BE2C (cell line): Measurements from ENCODE around the gene EEPD1.

ENCODE experiments used
- DNase-seq: peaks from one replicate; pipeline ENCODE4 v3.0.0-alpha.2; 2020
- H3K27me3 ChIP-seq: fragments of 250-450 bp; sonication (Bioruptor Pico); 2 replicates; pipeline ENCODE4 v1.5.1; 2020; ENCODE audit warnings: mild to moderate bottlenecking
- H3K36me3 ChIP-seq: fragments of 250-450 bp; sonication (Bioruptor Pico); 2 replicates; pipeline ENCODE4 v1.5.1; 2020; ENCODE audit warnings: mild to moderate bottlenecking
- H3K4me1 ChIP-seq: fragments of 250-450 bp; sonication (Bioruptor Pico); 2 replicates; pipeline ENCODE4 v1.5.1; 2020
- H3K4me3 ChIP-seq: 2 replicates; pipeline ENCODE4 v1.5.1; 2011; ENCODE audit warnings: low read depth, low read length
- H3K9me3 ChIP-seq: fragments of 250-450 bp; sonication (Bioruptor Pico); 2 replicates; pipeline ENCODE4 v1.5.1; 2020
- CTCF ChIP-seq: IDR thresholded peaks from 2 replicates; pipeline ENCODE4 v1.5.1; 2012; ENCODE audit warnings: mild to moderate bottlenecking, low read depth, low read length

The EEPD1 gene

GRCh38 chr7:36204929-36205635 is 52.0 kb downstream of the EEPD1 start:
- Histone ChIP-seq H3K4me3 (no peak overlapping the region), H3K9me3 (no peaks in the 10 kb centered on the region), H3K4me1 (peaks cover 14% of the 10 kb centered on the region), H3K27me3 (no peaks in the 10 kb centered on the region), H3K36me3 (no peaks in the 10 kb centered on the region)
- TF ChIP-seq CTCF: no peak
- DNase-seq: no peak

- H3K36me3 ChIP-seq: no peaks in the 10 kb centered on the region
- no peaks in the 10 kb centered on the region for H3K9me3 ChIP-seq
- TF ChIP-seq CTCF: no peak
- H3K27me3 ChIP-seq: no peaks in the 10 kb centered on the region
- no peak overlapping the region for H3K4me3 ChIP-seq
- DNase-seq: no peak
- peaks cover 14% of the 10 kb centered on the region for H3K4me1 ChIP-seq
These were observed 52.7 kb downstream of the EEPD1 start for GRCh38 chr7:36205803-36206202.

- peak; percentile 18 for TF ChIP-seq CTCF
- DNase-seq: peak; percentile 47
- no peaks in the 10 kb centered on the region for H3K27me3 ChIP-seq
- H3K4me1 ChIP-seq: peaks cover 13% of the 10 kb centered on the region
- H3K9me3 ChIP-seq: no peaks in the 10 kb centered on the region
- no peak overlapping the region for H3K4me3 ChIP-seq
- H3K36me3 ChIP-seq: no peaks in the 10 kb centered on the region
These were observed 54.6 kb downstream of the EEPD1 start for GRCh38 chr7:36207451-36208291.

GRCh38 chr7:36208426-36208825 is 55.4 kb downstream of the EEPD1 start:
- Histone ChIP-seq H3K36me3 (no peaks in the 10 kb centered on the region), H3K9me3 (no peaks in the 10 kb centered on the region), H3K4me3 (no peak overlapping the region), H3K4me1 (peaks cover 7% of the 10 kb centered on the region), H3K27me3 (no peaks in the 10 kb centered on the region)
- no peak for TF ChIP-seq CTCF
- DNase-seq: no peak

- no peak for TF ChIP-seq CTCF
- Histone ChIP-seq H3K9me3 (peaks cover under 1% of the 10 kb centered on the region; the same call in 1 of the 2 replicates), H3K27me3 (no peaks in the 10 kb centered on the region), H3K36me3 (no peaks in the 10 kb centered on the region), H3K4me3 (no peak overlapping the region), H3K4me1 (peaks cover 7% of the 10 kb centered on the region)
- DNase-seq: no peak
These were observed 56.2 kb downstream of the EEPD1 start for GRCh38 chr7:36208997-36209813.
